ENCODE data around the gene CNDP1.

Gene CNDP1

DNA sequence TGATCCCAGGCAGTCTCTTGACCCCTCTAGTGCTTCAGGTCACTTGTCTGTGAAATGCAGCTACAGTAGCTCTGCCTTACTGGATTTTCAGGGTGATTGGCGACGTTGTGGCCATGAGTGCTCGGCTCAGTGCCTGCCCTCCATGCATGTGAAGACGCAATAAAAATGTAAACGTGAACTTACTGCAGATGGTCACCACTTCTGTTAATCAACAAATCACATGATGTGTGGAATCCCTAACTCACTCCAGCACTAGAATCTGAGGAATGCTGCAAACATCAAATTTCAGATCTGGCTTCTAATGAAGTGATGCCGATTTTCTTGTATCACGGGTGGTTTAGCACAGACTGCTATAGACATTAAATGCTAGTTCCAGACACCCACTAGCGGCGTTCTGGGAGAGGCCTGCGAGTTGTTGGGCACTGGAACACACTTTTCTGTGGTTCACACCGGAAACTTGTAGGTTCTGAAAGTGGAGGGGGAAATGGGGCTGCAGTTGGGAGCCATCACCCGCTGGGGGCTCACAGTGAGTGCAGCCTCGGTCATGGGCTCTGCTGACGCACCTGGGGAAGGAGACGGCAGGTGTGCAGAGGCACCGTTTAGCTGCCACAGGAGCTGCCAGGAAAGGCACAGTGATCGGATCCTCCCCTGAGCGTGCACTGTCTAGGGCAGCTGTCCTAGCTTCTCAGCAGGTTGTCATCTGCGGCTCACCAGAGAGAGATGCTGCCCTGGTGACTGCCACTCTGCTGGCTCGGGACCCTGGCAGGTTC, 6.5 kb downstream of the CNDP1 start:
- POLR2A ChIA-PET, result no interaction called here
- CTCF ChIA-PET, result interaction anchor here (0.9 to 2.2 kb wide), 3 partner anchors 10 to 57 kb away, joined by 3 to 12 read pairs (median 3); partner anchors contain the start of gene ZNF407
- DNase-seq (ENCODE audit: extremely low spot score), result no peak
- no peak for TF ChIP-seq CTCF (IDR thresholded peaks at IDR 0.05; ENCODE audit: control extremely low read depth, extremely low read depth, low read depth, missing control alignments)

DNA sequence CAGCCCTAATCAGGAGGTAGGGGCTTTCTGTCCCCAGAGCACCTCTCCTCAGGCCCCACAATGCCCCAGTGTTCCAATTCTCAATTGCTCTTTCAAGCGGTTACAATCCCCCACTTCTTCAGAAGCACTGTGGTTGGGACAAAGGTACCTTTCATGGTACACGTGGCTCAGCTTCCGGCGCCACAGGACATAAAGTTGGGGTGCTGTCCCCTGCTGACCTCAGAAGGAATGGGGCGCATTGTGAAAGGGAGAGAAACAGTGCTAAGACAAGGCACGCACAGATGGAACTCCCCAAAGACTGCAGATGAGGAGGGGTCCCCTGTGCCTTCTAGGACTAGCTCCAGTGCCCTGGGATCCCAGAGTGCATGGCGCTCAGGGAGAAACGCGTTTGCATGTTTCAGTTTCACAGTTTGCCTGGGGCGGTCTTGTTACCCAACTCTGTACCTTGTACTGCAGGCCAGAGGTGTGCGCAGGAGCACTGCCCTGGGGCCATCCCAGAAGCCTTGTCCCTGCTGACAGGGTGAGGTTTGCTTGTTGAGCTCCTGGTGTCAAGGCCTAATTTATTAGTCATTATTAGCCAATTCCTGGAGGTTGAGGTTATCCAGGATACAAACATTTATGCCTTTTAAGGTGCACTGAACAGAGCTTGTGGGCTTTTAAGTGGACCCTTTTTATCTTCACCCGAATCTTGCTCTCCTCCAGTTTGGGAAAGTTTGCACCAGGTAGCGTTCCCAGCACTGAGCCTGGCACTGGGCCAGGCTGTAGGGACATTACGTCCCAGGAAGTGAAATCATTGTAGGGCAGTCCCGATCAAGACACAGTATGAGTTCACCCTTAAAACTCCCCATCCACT, 7.6 kb downstream of the CNDP1 start:
- ChIA-PET CTCF (interaction anchor here (0.9 to 2.2 kb wide), 2 partner anchors 10 to 56 kb away, joined by 3 to 12 read pairs; partner anchors contain the start of gene ZNF407), POLR2A (no interaction called here)
- no peak for TF ChIP-seq CTCF (IDR thresholded peaks at IDR 0.05; ENCODE audit: control extremely low read depth, extremely low read depth, low read depth, missing control alignments)
- no peak for DNase-seq (ENCODE audit: extremely low spot score)

DNA sequence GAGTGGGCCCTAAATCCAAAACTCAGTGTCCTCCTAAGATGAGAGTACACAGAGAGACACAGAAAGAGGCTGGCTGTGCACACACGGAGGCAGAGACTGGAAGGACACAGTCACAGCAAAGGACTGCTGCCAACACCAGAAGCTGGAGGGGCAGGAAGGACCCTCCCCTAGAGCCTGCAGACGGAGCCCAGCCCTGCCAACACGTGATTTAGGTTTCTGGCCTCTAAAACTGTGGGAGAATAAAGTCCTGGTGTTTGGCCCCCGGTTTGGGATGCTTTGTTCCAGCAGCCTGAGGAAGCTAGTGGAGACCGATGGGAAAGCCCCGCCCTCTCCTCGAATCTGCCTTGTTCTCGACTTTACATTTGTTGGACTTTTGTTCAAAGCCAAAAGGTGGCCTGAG, 10.6 kb downstream of the CNDP1 start:
- no peak for TF ChIP-seq CTCF (IDR thresholded peaks at IDR 0.05; ENCODE audit: control extremely low read depth, extremely low read depth, low read depth, missing control alignments)
- ChIA-PET CTCF (no interaction called here), POLR2A (interaction anchor here (1.0 kb wide), 1 partner anchor 49 kb away, joined by 3 read pairs; the partner anchor contains the start of gene CNDP2)
- DNase-seq (ENCODE audit: extremely low spot score), result no peak

- CTCF ChIA-PET, result interaction anchor here (0.9 kb wide), 1 partner anchor 50 kb away, joined by 3 read pairs; the partner anchor contains the start of gene CNDP2
- POLR2A ChIA-PET, result no interaction called here
- TF ChIP-seq CTCF (IDR thresholded peaks at IDR 0.05; ENCODE audit: control extremely low read depth, extremely low read depth, low read depth, missing control alignments), result no peak
- no peak for DNase-seq (ENCODE audit: extremely low spot score)
These were observed 11.7 kb downstream of the CNDP1 start for GRCh38 chr18:74546007-74546406.

GRCh38 chr18:74546751-74547530, 12.6 kb downstream of the CNDP1 start:
- ChIA-PET POLR2A (no interaction called here), CTCF (interaction anchor here (0.9 to 1.2 kb wide), 2 partner anchors 21 to 51 kb away, joined by 3 read pairs; partner anchors contain the start of gene CNDP2)
- DNase-seq (ENCODE audit: extremely low spot score), result no peak
- no peak for TF ChIP-seq CTCF (IDR thresholded peaks at IDR 0.05; ENCODE audit: control extremely low read depth, extremely low read depth, low read depth, missing control alignments)

DNA sequence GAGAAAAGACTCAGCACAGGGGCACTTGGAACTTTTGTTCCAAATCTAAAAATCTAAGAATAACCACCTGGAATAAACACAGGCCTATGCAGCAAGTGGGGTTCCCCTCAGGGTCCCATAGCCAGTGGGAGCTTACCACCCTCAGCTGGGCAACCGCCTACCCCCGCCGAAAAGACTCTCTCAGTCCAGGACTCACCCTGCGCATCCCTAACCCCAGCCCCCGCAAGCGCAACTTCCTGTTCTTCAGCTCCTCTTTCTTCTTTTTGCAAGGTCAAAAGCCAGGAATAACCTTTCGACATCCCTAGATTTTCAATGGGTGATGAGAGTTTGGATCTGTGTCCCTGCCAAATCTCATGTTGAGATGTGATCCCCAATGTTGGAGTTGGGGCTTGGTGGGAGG, 13.6 kb downstream of the CNDP1 start:
- no peak for DNase-seq (ENCODE audit: extremely low spot score)
- CTCF ChIA-PET, result interaction anchor here (1.0 to 1.2 kb wide), 2 partner anchors 9 to 20 kb away, joined by 3 read pairs; no protein-coding TSS in a partner anchor
- TF ChIP-seq CTCF (IDR thresholded peaks at IDR 0.05; ENCODE audit: control extremely low read depth, extremely low read depth, low read depth, missing control alignments), result no peak
- POLR2A ChIA-PET, result no interaction called here
